T-cell (primary cell): ENCODE measurements around the gene ZFYVE1. TPM values are rescaled to one million over a fixed set of nuclear protein-coding genes. Genes with fewer than 3 reads are reported as not detected.

ENCODE experiments used
- ATAC-seq, 4 experiments: fragments of 200-7000 bp in 3 of 4; fragments of 150-1000 bp in 1 of 4; cut with Tn5 transposase; replicated peaks in 1 of 4; 1 replicate in 3 of 4; 2 replicates in 1 of 4; pipeline ENCODE4 v1.10.0; 2021; ENCODE audit warnings: moderate library complexity in 3 of 4, mild to moderate bottlenecking in 2 of 4, moderate number of reproducible peaks in 1 of 4
- CTCF ChIA-PET, 2 donors: fragments of 300-600 bp; sonication (Branson Sonifier 250); formaldehyde crosslinking; loops; one replicate each; lab custom pipeline; 2022; ENCODE audit warnings: antibody characterized with exemption in 2 of 2; lab: Charles Lee
- POLR2A ChIA-PET, 2 donors: fragments of 300-600 bp; sonication (Branson Sonifier 250); formaldehyde crosslinking; loops; one replicate each; lab custom pipeline; 2022; ENCODE audit warnings: antibody characterized with exemption in 2 of 2; lab: Charles Lee
- DNase-seq, 35 experiments: peaks; one replicate each; pipeline versions ENCODE4 v3.0.0 to v3.0.0-alpha.2; 2013 to 2023
- H3K27ac ChIP-seq: one replicate; pipeline ENCODE4 v1.5.1; 2013; ENCODE audit warnings: low read length
- H3K27me3 ChIP-seq, 2 experiments: replicated peaks in 1 of 2; 1 replicate in 1 of 2; 2 replicates in 1 of 2; pipeline versions ENCODE4 v1.6.1 to v1.7.0; 2013; ENCODE audit warnings: low read length in 1 of 2, mixed read lengths in 1 of 2; ENCODE audit not compliant: control insufficient read depth in 2 of 2, insufficient read depth in 2 of 2; ENCODE audit errors: extremely low read depth in 1 of 2
- H3K36me3 ChIP-seq, 2 donors: 1 replicate in 1 of 2; 2 replicates in 1 of 2; pipeline versions ENCODE4 v1.6.1 to v1.7.0; 2013; ENCODE audit warnings: low read length in 1 of 2; ENCODE audit not compliant: control insufficient read depth in 2 of 2, insufficient read depth in 1 of 2; ENCODE audit errors: extremely low read depth in 1 of 2
- H3K4me1 ChIP-seq, 2 experiments: 1 replicate in 1 of 2; 2 replicates in 1 of 2; pipeline versions ENCODE4 v1.6.1 to v1.7.0; 2013; ENCODE audit warnings: low read length in 2 of 2, mixed read lengths in 1 of 2; ENCODE audit not compliant: insufficient read depth in 2 of 2, control insufficient read depth in 1 of 2; ENCODE audit errors: extremely low read depth in 1 of 2
- H3K4me3 ChIP-seq, 2 donors: 1 replicate in 1 of 2; 2 replicates in 1 of 2; pipeline versions ENCODE4 v1.5.1 to v1.7.0; 2013; ENCODE audit warnings: mild to moderate bottlenecking in 2 of 2, low read length in 1 of 2, moderate library complexity in 1 of 2; ENCODE audit not compliant: control insufficient read depth in 1 of 2; ENCODE audit errors: extremely low read depth in 1 of 2
- H3K9me3 ChIP-seq: 2 replicates; pipeline ENCODE4 v1.7.0; 2013
- H3K27ac Mint-ChIP-seq, 2 donors: one replicate each; pipeline ENCODE4 v1.8.0; 2020 to 2021; ENCODE audit warnings: mild to moderate bottlenecking in 2 of 2, mixed read lengths in 2 of 2
- H3K27me3 Mint-ChIP-seq, 2 donors: one replicate each; pipeline ENCODE4 v1.8.0; 2021 to 2022; ENCODE audit warnings: mixed read lengths in 2 of 2
- H3K36me3 Mint-ChIP-seq: one replicate; pipeline ENCODE4 v1.8.0; 2021; ENCODE audit warnings: mixed read lengths
- H3K4me1 Mint-ChIP-seq, 3 donors: one replicate each; pipeline ENCODE4 v1.8.0; 2020 to 2022; ENCODE audit warnings: mixed read lengths in 3 of 3, mild to moderate bottlenecking in 1 of 3
- H3K4me3 Mint-ChIP-seq, 3 donors: one replicate each; pipeline ENCODE4 v1.8.0; 2020 to 2022; ENCODE audit warnings: mild to moderate bottlenecking in 3 of 3, mixed read lengths in 3 of 3, moderate library complexity in 3 of 3
- H3K9me3 Mint-ChIP-seq, 3 donors: one replicate each; pipeline ENCODE4 v1.8.0; 2020 to 2022; ENCODE audit warnings: mixed read lengths in 3 of 3
- WGBS: methylation state at CpG from one replicate; pipeline ENCODE4 v1.1.5; 2013; ENCODE audit warnings: missing lambda C conversion rate; ENCODE audit not compliant: insufficient coverage; 5-methylcytosine and 5-hydroxymethylcytosine counted together
- total RNA-seq, 35 experiments: library from RNA in 6 of 35; stranded (reverse) in 6 of 35; fragments of 120-200 nt in 1 of 35; gene quantifications; one replicate each; pipeline versions ENCODE4 v1.2.1 to v1.2.4 and lab custom pipeline; 2013 to 2026

Gene ZFYVE1
- total RNA-seq, 5 donors from 2014 or later (not counting 1 experiment from before 2014, with no cell fraction given): 15.5 to 20.9 (median 19.4) TPM

GRCh38 chr14:72999316-72999715 is 27.6 kb downstream of the ZFYVE1 start:
- Mint-ChIP-seq H3K4me3 (no peak overlapping the region), H3K36me3 (peaks cover 63% of the 10 kb centered on the region), H3K27me3 (no peaks in the 10 kb centered on the region), H3K27ac (no peak overlapping the region), H3K9me3 (no peaks in the 10 kb centered on the region), H3K4me1 (peaks cover 5 to 18% (median 9%) of the 10 kb centered on the region in 3 donors)
- DNase-seq (no peak), ATAC-seq (no peak)
- CTCF ChIA-PET: no interaction called here
- 100% methylated on average over 2 of the region's 4 CpGs for WGBS
- H3K4me3 ChIP-seq: no peak overlapping the region
- H3K36me3 ChIP-seq: peaks cover 10 to 35% of the 10 kb centered on the region in 2 donors
- no peak overlapping the region for H3K27ac ChIP-seq
- H3K9me3 ChIP-seq: no peaks in the 10 kb centered on the region
- POLR2A ChIA-PET: no interaction called here
- peaks cover 0 to 2% of the 10 kb centered on the region in 2 experiments for H3K4me1 ChIP-seq
- H3K27me3 ChIP-seq: no peaks in the 10 kb centered on the region

DNA sequence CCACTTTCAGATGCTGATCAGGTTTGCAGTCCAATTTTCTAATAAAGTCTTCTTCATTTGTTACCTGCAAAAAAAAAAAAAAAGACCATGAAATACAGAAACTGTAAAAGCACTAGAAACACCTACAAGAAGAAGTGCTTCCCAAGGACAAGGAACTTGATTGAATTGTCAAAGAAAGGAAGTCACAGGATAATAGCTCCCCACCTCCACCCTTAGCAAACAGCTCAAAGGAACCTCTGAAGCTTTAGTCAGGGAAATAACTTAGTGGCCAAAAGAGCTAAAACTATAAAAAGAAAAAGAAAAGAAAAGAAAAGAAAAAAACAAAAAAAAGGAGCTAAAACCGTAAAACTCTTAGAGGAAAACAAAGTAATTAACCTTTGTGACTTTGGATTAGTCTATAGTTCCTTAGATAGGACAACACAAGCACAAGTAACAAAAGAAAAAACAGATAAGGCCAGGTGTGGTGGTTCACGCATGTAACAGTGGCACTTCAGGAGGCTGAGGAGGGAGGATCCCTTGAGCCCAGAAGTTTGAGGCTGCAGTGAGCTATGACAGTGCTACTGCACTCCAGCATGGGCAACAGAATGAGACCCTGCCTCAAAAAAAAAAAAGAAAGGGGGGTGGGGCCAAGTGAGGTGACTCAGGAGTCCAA is 28.5 kb downstream of the ZFYVE1 start:
- no peaks in the 10 kb centered on the region for H3K9me3 Mint-ChIP-seq
- H3K4me1 Mint-ChIP-seq: peaks cover 5 to 18% (median 9%) of the 10 kb centered on the region in 3 donors
- peaks cover 0 to 2% of the 10 kb centered on the region in 2 experiments for H3K4me1 ChIP-seq
- no peak overlapping the region for H3K4me3 ChIP-seq
- no peak overlapping the region for H3K27ac Mint-ChIP-seq
- peaks cover 55% of the 10 kb centered on the region for H3K36me3 Mint-ChIP-seq
- no peaks in the 10 kb centered on the region for H3K9me3 ChIP-seq
- no peaks in the 10 kb centered on the region for H3K27me3 Mint-ChIP-seq
- no peak overlapping the region for H3K27ac ChIP-seq
- no CpG with 5 or more reads among the region's 2 CpGs for WGBS
- DNase-seq (no peak), ATAC-seq (no peak)
- H3K36me3 ChIP-seq: peaks cover 10 to 34% of the 10 kb centered on the region in 2 donors
- H3K4me3 Mint-ChIP-seq: no peak overlapping the region
- POLR2A ChIA-PET: interaction anchor here (0.6 to 0.7 kb wide), 2 partner anchors 10 to 1183 kb away, joined by 5 to 6 read pairs; no protein-coding TSS in a partner anchor
- CTCF ChIA-PET: interaction anchor here in 1 of 2 donors (0.6 kb wide), 1 partner anchor 778 kb away, joined by 4 read pairs; no protein-coding TSS in a partner anchor
- H3K27me3 ChIP-seq: no peaks in the 10 kb centered on the region

DNA sequence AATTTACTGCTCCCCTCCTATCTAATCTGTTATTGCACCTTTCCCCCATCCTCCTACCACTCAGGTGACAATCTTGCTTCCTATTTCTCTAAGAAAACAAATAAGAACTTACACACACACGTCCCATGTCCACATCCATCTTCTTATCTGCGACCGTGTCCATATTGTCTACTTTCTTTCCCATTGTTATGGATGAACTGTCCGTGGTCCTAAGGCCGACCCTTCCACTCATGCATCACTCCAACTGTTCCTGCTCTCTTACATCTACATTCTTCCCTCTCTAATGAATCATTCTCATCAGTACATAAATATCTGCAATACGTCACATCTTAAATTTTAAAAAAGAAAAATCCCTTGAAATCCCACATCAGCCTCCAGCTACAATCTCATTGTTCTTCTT is 30.0 kb downstream of the ZFYVE1 start:
- peaks cover 3 to 18% (median 9%) of the 10 kb centered on the region in 3 donors for H3K4me1 Mint-ChIP-seq
- DNase-seq: no peak
- H3K27me3 Mint-ChIP-seq: no peaks in the 10 kb centered on the region
- WGBS: 90% methylated on average over 6 of the region's 6 CpGs
- no peak overlapping the region for H3K27ac ChIP-seq
- H3K4me1 ChIP-seq: peaks cover 0 to 2% of the 10 kb centered on the region in 2 experiments
- no peaks in the 10 kb centered on the region for H3K9me3 ChIP-seq
- ChIA-PET POLR2A (no interaction called here), CTCF (no interaction called here)
- peaks cover 62% of the 10 kb centered on the region for H3K36me3 Mint-ChIP-seq
- H3K4me3 ChIP-seq: no peak overlapping the region
- H3K27me3 ChIP-seq: no peaks in the 10 kb centered on the region
- H3K9me3 Mint-ChIP-seq: no peaks in the 10 kb centered on the region
- H3K4me3 Mint-ChIP-seq: no peak overlapping the region
- peaks cover 10 to 45% of the 10 kb centered on the region in 2 donors for H3K36me3 ChIP-seq
- no peak overlapping the region for H3K27ac Mint-ChIP-seq
- ATAC-seq: no peak

DNA sequence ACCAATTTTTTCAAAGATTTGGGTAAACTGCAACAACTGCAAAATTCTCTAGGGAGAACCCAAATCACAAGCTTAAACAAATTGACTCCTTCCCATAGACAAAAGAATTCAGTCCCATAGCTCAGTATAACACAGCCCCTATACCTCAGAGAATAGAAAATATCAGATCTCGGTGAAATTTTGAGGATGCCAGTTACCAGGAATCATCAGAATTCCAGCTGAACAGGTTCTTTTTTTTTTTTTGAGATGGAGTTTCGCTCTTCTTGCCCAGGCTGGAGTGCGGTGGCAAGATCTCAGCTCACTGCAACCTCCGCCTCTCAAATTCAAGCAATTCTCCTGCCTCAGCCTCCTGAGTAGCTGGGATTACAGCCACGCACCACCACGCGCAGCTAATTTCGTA is 36.7 kb downstream of the ZFYVE1 start:
- no peak for DNase-seq
- CTCF ChIA-PET: no interaction called here
- H3K9me3 Mint-ChIP-seq: no peaks in the 10 kb centered on the region

GRCh38 chr14:72986857-72987256 is 40.0 kb downstream of the ZFYVE1 start:
- Histone ChIP-seq H3K4me3 (no peak overlapping the region), H3K27ac (no peak overlapping the region), H3K4me1 (no peaks in the 10 kb centered on the region), H3K36me3 (peaks cover 10 to 22% of the 10 kb centered on the region in 2 donors), H3K9me3 (no peaks in the 10 kb centered on the region), H3K27me3 (no peaks in the 10 kb centered on the region)
- H3K27ac Mint-ChIP-seq: no peak overlapping the region
- WGBS: 100% methylated on average over 1 of the region's 2 CpGs
- no peak for ATAC-seq
- no peak for DNase-seq
- POLR2A ChIA-PET: no interaction called here
- H3K4me1 Mint-ChIP-seq: no peaks in the 10 kb centered on the region
- CTCF ChIA-PET: no interaction called here
- no peaks in the 10 kb centered on the region for H3K27me3 Mint-ChIP-seq
- H3K36me3 Mint-ChIP-seq: peaks cover 51% of the 10 kb centered on the region
- no peak overlapping the region for H3K4me3 Mint-ChIP-seq
- no peaks in the 10 kb centered on the region for H3K9me3 Mint-ChIP-seq

More for the DNA sequence above, 36.7 kb downstream of the ZFYVE1 start:
- H3K36me3 ChIP-seq: peaks cover 0 to 24% of the 10 kb centered on the region in 2 donors
- no peaks in the 10 kb centered on the region for H3K4me1 Mint-ChIP-seq
- no peaks in the 10 kb centered on the region for H3K27me3 Mint-ChIP-seq
- no peak overlapping the region for H3K4me3 Mint-ChIP-seq
- H3K9me3 ChIP-seq: no peaks in the 10 kb centered on the region
- H3K4me3 ChIP-seq: no peak overlapping the region
- H3K27me3 ChIP-seq: no peaks in the 10 kb centered on the region
- peaks cover 45% of the 10 kb centered on the region for H3K36me3 Mint-ChIP-seq
- H3K27ac Mint-ChIP-seq: no peak overlapping the region
- H3K27ac ChIP-seq: no peak overlapping the region
- ATAC-seq: no peak
- WGBS: 100% methylated on average over 5 of the region's 8 CpGs
- POLR2A ChIA-PET: no interaction called here
- H3K4me1 ChIP-seq: no peaks in the 10 kb centered on the region

- ChIA-PET CTCF (interaction anchor here in 1 of 2 donors (0.6 kb wide), 1 partner anchor 361 kb away, joined by 5 read pairs; no protein-coding TSS in a partner anchor), POLR2A (no interaction called here)
- H3K4me1 Mint-ChIP-seq: no peaks in the 10 kb centered on the region
- ATAC-seq (no peak), DNase-seq (no peak)
- H3K36me3 Mint-ChIP-seq: peaks cover 53% of the 10 kb centered on the region
- Histone ChIP-seq H3K4me1 (no peaks in the 10 kb centered on the region), H3K27ac (no peak overlapping the region), H3K36me3 (peaks cover 10 to 28% of the 10 kb centered on the region in 2 donors), H3K27me3 (no peaks in the 10 kb centered on the region), H3K9me3 (no peaks in the 10 kb centered on the region), H3K4me3 (no peak overlapping the region)
- no peak overlapping the region for H3K27ac Mint-ChIP-seq
- no peak overlapping the region for H3K4me3 Mint-ChIP-seq
- no peaks in the 10 kb centered on the region for H3K9me3 Mint-ChIP-seq
- no peaks in the 10 kb centered on the region for H3K27me3 Mint-ChIP-seq
- WGBS: 80% methylated on average over 1 of the region's 3 CpGs
These were observed 40.7 kb downstream of the ZFYVE1 start for GRCh38 chr14:72986214-72986613.
